ENCODE data around the gene C21orf58.

DNA sequence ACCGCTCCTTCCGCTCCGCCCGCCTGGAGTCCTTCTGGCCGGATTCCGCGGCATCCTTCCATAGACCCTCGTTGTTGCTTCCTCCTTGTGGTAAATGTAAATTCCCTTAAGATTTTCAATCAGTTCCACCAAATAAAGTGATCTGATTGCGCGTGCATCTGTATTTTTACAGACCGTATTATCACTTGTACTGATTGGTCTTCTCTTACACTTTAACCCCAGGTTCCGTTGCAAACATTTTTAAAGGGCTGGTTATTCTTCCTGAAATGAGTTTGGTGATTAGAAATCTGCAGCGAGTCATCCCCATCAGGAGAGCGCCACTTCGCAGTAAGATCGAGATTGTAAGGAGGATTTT, 37.0 kb downstream of the C21orf58 start:
- no peak for TF ChIP-seq EZH2 (IDR thresholded peaks at IDR 0.05; ENCODE audit: borderline replicate concordance, low read length)
- TF ChIP-seq, protein P1, sequence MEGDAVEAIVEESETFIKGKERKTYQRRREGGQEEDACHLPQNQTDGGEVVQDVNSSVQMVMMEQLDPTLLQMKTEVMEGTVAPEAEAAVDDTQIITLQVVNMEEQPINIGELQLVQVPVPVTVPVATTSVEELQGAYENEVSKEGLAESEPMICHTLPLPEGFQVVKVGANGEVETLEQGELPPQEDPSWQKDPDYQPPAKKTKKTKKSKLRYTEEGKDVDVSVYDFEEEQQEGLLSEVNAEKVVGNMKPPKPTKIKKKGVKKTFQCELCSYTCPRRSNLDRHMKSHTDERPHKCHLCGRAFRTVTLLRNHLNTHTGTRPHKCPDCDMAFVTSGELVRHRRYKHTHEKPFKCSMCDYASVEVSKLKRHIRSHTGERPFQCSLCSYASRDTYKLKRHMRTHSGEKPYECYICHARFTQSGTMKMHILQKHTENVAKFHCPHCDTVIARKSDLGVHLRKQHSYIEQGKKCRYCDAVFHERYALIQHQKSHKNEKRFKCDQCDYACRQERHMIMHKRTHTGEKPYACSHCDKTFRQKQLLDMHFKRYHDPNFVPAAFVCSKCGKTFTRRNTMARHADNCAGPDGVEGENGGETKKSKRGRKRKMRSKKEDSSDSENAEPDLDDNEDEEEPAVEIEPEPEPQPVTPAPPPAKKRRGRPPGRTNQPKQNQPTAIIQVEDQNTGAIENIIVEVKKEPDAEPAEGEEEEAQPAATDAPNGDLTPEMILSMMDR (IDR thresholded peaks at IDR 0.05; ENCODE audit: low read length): no peak

Data from OCI-LY1 (cell line).